ENCODE data around the gene DSG2.

- TF ChIP-seq POLR2AphosphoS5 (IDR thresholded peaks at IDR 0.05), result no peak
- no peak for TF ChIP-seq EP300 (IDR thresholded peaks at IDR 0.05)
Measured at GRCh38 chr18:31551883-31552282, 53.9 kb downstream of the DSG2 start.

All from suprapubic skin (tissue), 4 donors.